GM19455 (cell line): ENCODE data around the gene SOX21.
"Not testable (repeated sequence)": the region's sequence is repeated elsewhere in the genome, so short reads cannot be mapped to it uniquely, and the experiment has no call there.

ENCODE experiments used
- ATAC-seq: cut with Tn5 transposase; IDR thresholded peaks from one replicate; pipeline ENCODE4 v1.9.1; 2021; ENCODE audit not compliant: unreplicated experiment

Gene SOX21

GRCh38 chr13:94712287-94712811 is at the start of gene SOX21:
TSS of gene SOX21 (minus strand) at chr13:94712545. CDS start at chr13:94712049, 496 bp downstream.
- no peak for ATAC-seq

- no peak for ATAC-seq
These were observed 49.1 kb upstream of the SOX21 start for GRCh38 chr13:94761407-94761806.

- no peak for ATAC-seq
These were observed 46.9 kb upstream of the SOX21 start for GRCh38 chr13:94759120-94759728.

- ATAC-seq: no peak
These were observed 46.2 kb upstream of the SOX21 start for GRCh38 chr13:94758436-94758960.

GRCh38 chr13:94753327-94753726 is 41.0 kb upstream of the SOX21 start:
- ATAC-seq: no peak

GRCh38 chr13:94749162-94749561 is 36.8 kb upstream of the SOX21 start:
- ATAC-seq: no peak

GRCh38 chr13:94739235-94739634 is 26.9 kb upstream of the SOX21 start:
- ATAC-seq: no peak

GRCh38 chr13:94731028-94731427 is 18.7 kb upstream of the SOX21 start:
- no peak for ATAC-seq

GRCh38 chr13:94729941-94730340 is 17.6 kb upstream of the SOX21 start:
- ATAC-seq: not testable (repeated sequence)

- no peak for ATAC-seq
These were observed 14.1 kb upstream of the SOX21 start for GRCh38 chr13:94726425-94726824.

- no peak for ATAC-seq
These were observed 10.4 kb upstream of the SOX21 start for GRCh38 chr13:94722609-94723345.

- ATAC-seq: not testable (repeated sequence)
These were observed 6.4 kb upstream of the SOX21 start for GRCh38 chr13:94718697-94719096.

GRCh38 chr13:94717916-94718315 is 5.6 kb upstream of the SOX21 start:
- ATAC-seq: no peak

- no peak for ATAC-seq
These were observed 3.7 kb upstream of the SOX21 start for GRCh38 chr13:94716016-94716415.

GRCh38 chr13:94713561-94714182 is 1.3 kb upstream of the SOX21 start:
- ATAC-seq: no peak

- no peak for ATAC-seq
These were observed 641 bp upstream of the SOX21 start for GRCh38 chr13:94712812-94713560.

GRCh38 chr13:94711561-94712286 is 621 bp downstream of the SOX21 start:
- no peak for ATAC-seq

- no peak for ATAC-seq
These were observed 1.3 kb downstream of the SOX21 start for GRCh38 chr13:94710881-94711560.

GRCh38 chr13:94710065-94710781 is 2.1 kb downstream of the SOX21 start:
- ATAC-seq: no peak
